ENCODE data around the gene MYO1G. TPM values are rescaled to one million over a fixed set of nuclear protein-coding genes. Genes with fewer than 3 reads are reported as not detected.
"Not testable (repeated sequence)": the region's sequence is repeated elsewhere in the genome, so short reads cannot be mapped to it uniquely, and the experiment has no call there.

Gene MYO1G
- total RNA-seq, 4 donors from 2014 or later = 2.5 to 8.3 (median 6.4) TPM

GRCh38 chr7:44935583-44935982 lies 43.2 kb downstream of the MYO1G start:
- Histone ChIP-seq H3K4me3 (no peak overlapping the region), H3K36me3 (no peaks in the 10 kb centered on the region), H3K9me3 (no peaks in the 10 kb centered on the region), H3K4me1 (no peaks in the 10 kb centered on the region), H3K27ac (no peak overlapping the region), H3K27me3 (peaks cover 8% of the 10 kb centered on the region)
- in situ Hi-C loops (cut with MboI; ENCODE audit: low pct_ligation_motif_present in 1 of 4, low pct_unique_long_range_greater_than_20kb in 1 of 4, low sequenced_read_pairs in 3 of 4) = no loop called here
- intact Hi-C loops (cut with DNase I; ENCODE audit: low total_unique reads) = loop anchor here (5.0 kb wide), 1 partner anchor 512 kb away; no protein-coding TSS in a partner anchor
- WGBS, 2 donors (ENCODE audit: low coverage in 1 of 2) = 89% methylated on average over 4 of the region's 4 CpGs; no CpG with 5 or more reads in 1 of the 2 donors
- no peak for TF ChIP-seq POLR2A (IDR thresholded peaks at IDR 0.05)
- no peak for TF ChIP-seq POLR2AphosphoS5 (IDR thresholded peaks at IDR 0.05)
- no peak for TF ChIP-seq CTCF (IDR thresholded peaks at IDR 0.05)
- no peak for TF ChIP-seq EP300 (IDR thresholded peaks at IDR 0.05; ENCODE audit: low read depth)
- no peak for DNase-seq

DNA sequence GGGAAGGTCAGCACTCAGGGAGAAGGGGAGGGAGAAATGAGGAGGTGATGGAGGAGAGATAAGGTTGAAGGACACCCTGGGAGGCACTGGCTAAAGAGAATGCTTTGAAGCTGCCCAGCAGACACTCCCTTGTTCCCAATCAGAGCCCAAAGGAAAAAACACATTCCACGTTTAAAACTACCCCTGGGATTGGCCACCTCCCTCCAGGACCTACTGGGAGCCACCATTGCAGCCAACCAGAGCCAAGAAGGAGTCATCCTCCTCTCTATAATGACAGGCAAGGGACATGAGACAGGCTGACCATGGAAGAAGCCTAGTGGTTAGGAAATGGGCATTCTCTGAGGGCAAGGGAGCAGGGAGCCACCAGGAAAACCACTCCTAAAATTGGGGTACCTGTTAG lies 43.8 kb downstream of the MYO1G start:
- WGBS, 2 donors (ENCODE audit: low coverage in 1 of 2) = 9% methylated on average over 1 of the region's 1 CpG; no CpG with 5 or more reads in 1 of the 2 donors
- intact Hi-C loops (cut with DNase I; ENCODE audit: low total_unique reads) (loop anchor here (5.0 kb wide), 1 partner anchor 512 kb away; no protein-coding TSS in a partner anchor), in situ Hi-C loops (cut with MboI; ENCODE audit: low pct_ligation_motif_present in 1 of 4, low pct_unique_long_range_greater_than_20kb in 1 of 4, low sequenced_read_pairs in 3 of 4) (no loop called here)
- Histone ChIP-seq H3K27me3 (peaks cover 9% of the 10 kb centered on the region), H3K9me3 (no peaks in the 10 kb centered on the region), H3K36me3 (no peaks in the 10 kb centered on the region), H3K27ac (no peak overlapping the region), H3K4me3 (no peak overlapping the region), H3K4me1 (no peaks in the 10 kb centered on the region)
- DNase-seq = no peak
- no peak for TF ChIP-seq POLR2A (IDR thresholded peaks at IDR 0.05)
- TF ChIP-seq CTCF (IDR thresholded peaks at IDR 0.05) = no peak
- no peak for TF ChIP-seq POLR2AphosphoS5 (IDR thresholded peaks at IDR 0.05)
- no peak for TF ChIP-seq EP300 (IDR thresholded peaks at IDR 0.05; ENCODE audit: low read depth)

GRCh38 chr7:44934510-44934909 lies 44.3 kb downstream of the MYO1G start:
- H3K4me1 ChIP-seq; intact Hi-C loops (cut with DNase I; ENCODE audit: low total_unique reads); H3K4me3 ChIP-seq; H3K27ac ChIP-seq; H3K9me3 ChIP-seq; H3K27me3 ChIP-seq; H3K36me3 ChIP-seq; DNase-seq; in situ Hi-C loops (cut with MboI; ENCODE audit: low pct_ligation_motif_present in 1 of 4, low pct_unique_long_range_greater_than_20kb in 1 of 4, low sequenced_read_pairs in 3 of 4): not testable (repeated sequence)
- 83% methylated on average over 5 of the region's 5 CpGs; no CpG with 5 or more reads in 1 of the 2 donors for WGBS, 2 donors (ENCODE audit: low coverage in 1 of 2)

GRCh38 chr7:44930921-44931320 lies 47.9 kb downstream of the MYO1G start:
- in situ Hi-C loops (cut with MboI; ENCODE audit: low pct_ligation_motif_present in 1 of 4, low pct_unique_long_range_greater_than_20kb in 1 of 4, low sequenced_read_pairs in 3 of 4) = no loop called here
- no peaks in the 10 kb centered on the region for H3K9me3 ChIP-seq
- H3K4me3 ChIP-seq = no peak overlapping the region
- WGBS, 2 donors (ENCODE audit: low coverage in 1 of 2) = 81 to 93% methylated on average over 2 to 6 of the region's 6 CpGs
- no peak overlapping the region for H3K27ac ChIP-seq
- no peak for DNase-seq
- no peaks in the 10 kb centered on the region for H3K4me1 ChIP-seq
- intact Hi-C loops (cut with DNase I; ENCODE audit: low total_unique reads) = no loop called here
- no peak for TF ChIP-seq CTCF (IDR thresholded peaks at IDR 0.05)
- H3K27me3 ChIP-seq = peaks cover 9% of the 10 kb centered on the region
- no peaks in the 10 kb centered on the region for H3K36me3 ChIP-seq

- no peaks in the 10 kb centered on the region for H3K9me3 ChIP-seq
- in situ Hi-C loops (cut with MboI; ENCODE audit: low pct_ligation_motif_present in 1 of 4, low pct_unique_long_range_greater_than_20kb in 1 of 4, low sequenced_read_pairs in 3 of 4) = loop anchor here in 3 of 4 donors (5.0 to 25.0 kb wide), 4 partner anchors 65 to 335 kb away; partner anchors contain the start of gene TMED4 (in 1 of the 3)
- 56 to 57% methylated on average over 4 to 8 of the region's 8 CpGs for WGBS, 2 donors (ENCODE audit: low coverage in 1 of 2)
- H3K27ac ChIP-seq = no peak overlapping the region
- intact Hi-C loops (cut with DNase I; ENCODE audit: low total_unique reads) = loop anchor here (5.0 kb wide), 1 partner anchor 65 kb away; no protein-coding TSS in a partner anchor
- no peak overlapping the region for H3K4me3 ChIP-seq
- TF ChIP-seq POLR2A (IDR thresholded peaks at IDR 0.05) = no peak
- TF ChIP-seq CTCF (IDR thresholded peaks at IDR 0.05) = no peak
- no peak for TF ChIP-seq POLR2AphosphoS5 (IDR thresholded peaks at IDR 0.05)
- no peak for TF ChIP-seq EP300 (IDR thresholded peaks at IDR 0.05; ENCODE audit: low read depth)
- H3K4me1 ChIP-seq = peaks cover 0 to 3% (median 0%) of the 10 kb centered on the region in 4 donors
- no peaks in the 10 kb centered on the region for H3K27me3 ChIP-seq
- H3K36me3 ChIP-seq = no peaks in the 10 kb centered on the region
- no peak for DNase-seq
These were observed 56.5 kb downstream of the MYO1G start for GRCh38 chr7:44922351-44922694.
